ENCODE data around the gene OR5H15.
"Not testable (repeated sequence)": the region's sequence is repeated elsewhere in the genome, so short reads cannot be mapped to it uniquely, and the experiment has no call there.

OR5H15 gene

DNA sequence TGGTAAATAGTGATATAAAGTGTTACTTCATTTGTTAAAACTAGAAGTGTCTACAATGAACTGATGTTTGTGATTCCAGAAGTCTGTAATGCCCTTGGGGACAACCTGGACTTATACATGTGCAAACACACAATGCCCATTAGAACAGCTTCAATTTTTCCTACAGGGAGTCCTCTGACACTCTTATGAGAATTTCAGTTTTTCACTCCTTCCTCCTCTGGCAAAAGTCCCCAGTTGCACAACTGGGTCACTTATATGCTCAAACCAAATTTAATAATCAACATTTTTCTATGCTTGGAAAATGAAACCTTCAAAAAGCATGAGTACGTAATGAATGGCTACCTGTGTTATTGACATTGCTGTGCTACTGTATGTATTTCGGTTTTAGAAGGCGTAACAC is at the start of gene OR5H15:
TSS of gene OR5H15 (plus strand) at position 301 of the 400 bp plus-strand sequence. CDS start 2,004 bp downstream, outside the sequence.
- DNase-seq (ENCODE audit: low spot score), result no peak

DNA sequence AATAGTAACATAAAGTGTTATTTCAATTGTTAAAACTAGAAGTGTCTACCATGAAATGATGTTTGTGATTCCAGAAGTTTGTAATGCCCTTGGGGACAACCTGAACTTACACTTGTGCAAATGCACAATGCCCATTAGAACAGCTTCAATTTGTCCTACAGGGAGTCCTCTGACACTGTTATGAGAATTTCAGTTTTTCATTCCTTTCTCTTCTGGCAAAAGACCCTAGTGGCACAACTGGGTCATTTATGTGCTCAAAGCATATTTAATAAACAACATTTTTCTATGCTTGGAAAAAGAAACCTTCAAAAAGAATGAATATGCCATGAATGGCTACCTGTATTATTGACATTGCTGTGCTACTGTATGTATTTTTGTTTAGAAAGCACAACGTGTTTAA is 36.1 kb upstream of the OR5H15 start, which contains the start of gene OR5H1:
TSS of gene OR5H1 (plus strand) at position 301 of the 400 bp plus-strand sequence. CDS start 1,977 bp downstream, outside the sequence.
- no peak for DNase-seq (ENCODE audit: low spot score)

DNA sequence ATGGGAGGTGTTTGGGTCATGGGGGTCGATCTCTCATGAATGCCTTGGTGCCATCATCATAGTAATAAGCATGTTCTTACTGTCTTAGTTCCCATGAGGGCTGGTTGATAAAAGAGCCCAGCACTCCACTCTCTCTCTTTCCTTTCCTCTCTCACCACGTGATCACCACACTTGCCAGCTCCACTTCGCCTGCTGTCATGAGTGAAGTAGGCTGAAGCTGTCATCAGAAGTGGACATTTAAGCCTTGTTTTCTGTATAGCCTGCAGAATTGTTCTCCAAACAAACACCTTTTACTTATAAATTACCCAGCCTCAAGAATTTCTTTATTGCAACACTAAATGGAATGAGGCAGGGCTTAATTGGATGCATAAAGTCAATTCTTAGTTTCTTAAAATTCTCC is 29.9 kb upstream of the OR5H15 start:
- no peak for DNase-seq (ENCODE audit: low spot score)

DNA sequence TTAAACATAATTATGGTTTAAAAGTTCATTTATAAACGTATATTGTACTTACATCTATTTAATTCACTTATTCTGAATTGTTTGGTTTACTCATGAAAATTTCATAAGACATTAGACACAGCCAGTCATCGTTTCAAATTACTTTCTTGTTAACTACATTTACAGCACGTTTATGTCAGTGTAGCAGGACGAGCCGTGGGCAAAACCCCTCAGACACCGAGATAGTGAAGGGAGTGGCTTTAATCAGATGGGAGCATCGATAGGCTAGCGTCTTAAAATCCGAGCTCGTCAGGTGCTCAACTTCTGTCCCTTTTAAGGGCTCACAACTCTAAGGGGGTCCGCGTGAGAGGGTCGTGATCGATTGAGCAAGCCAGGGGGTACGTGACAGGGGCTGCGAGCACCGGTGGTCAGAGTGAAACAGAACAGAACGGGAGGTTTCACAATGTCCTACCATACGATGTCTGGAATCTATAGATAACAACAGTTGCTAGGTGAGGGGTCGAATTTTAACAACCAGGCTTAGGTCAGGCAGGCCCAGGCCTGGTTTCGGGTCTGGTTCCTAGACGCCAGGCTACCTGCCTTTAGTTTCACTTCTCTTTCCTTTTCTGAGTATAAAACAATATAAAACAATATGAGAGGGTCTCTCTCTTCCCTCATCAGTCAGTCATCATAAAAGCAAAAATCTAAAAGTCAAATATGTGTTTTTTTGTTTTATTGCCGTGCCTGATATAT is 28.5 kb upstream of the OR5H15 start:
- not testable (repeated sequence) for DNase-seq (ENCODE audit: low spot score)

DNA sequence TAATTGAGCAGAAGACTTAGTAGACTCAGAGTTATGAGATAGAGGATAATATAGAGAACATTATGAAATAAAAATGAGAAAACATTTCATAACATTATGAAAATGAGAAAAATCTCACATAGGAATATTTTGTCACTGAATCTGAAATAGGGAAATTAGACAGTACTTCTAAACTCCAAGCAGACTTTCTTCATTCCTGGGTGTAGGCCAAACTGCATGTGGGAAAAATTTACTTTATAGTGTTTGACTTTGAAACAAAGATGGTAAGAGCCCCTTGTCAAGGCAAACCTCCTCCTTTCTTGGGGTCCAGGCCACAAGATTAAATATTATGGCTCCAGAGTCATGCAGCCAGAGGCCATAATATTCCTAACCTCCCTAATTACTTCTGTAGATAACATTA is 26.0 kb upstream of the OR5H15 start:
- DNase-seq (ENCODE audit: low spot score), result no peak

DNA sequence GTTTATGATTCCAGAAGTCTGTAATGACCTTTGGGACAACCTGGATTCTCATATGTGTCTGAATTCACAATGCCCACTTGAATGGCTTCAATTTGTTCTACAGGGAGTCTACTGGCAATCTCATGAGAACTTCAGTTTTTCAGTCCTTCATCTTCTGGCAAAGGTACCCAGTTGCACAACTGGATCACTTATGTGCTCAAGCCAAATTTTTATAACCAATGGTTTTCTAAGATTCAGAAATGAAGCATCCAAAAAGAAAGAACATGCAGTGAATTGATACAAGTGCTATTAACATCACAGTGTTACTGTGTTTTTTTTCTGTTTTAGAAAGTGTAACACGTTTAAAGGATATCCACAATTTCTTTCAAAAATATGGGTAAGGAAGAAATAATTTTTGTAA is 19.3 kb upstream of the OR5H15 start, which contains the start of gene OR5H14:
TSS of gene OR5H14 (plus strand) at position 301 of the 400 bp plus-strand sequence. CDS start 1,907 bp downstream, outside the sequence.
- no peak for DNase-seq (ENCODE audit: low spot score)

DNA sequence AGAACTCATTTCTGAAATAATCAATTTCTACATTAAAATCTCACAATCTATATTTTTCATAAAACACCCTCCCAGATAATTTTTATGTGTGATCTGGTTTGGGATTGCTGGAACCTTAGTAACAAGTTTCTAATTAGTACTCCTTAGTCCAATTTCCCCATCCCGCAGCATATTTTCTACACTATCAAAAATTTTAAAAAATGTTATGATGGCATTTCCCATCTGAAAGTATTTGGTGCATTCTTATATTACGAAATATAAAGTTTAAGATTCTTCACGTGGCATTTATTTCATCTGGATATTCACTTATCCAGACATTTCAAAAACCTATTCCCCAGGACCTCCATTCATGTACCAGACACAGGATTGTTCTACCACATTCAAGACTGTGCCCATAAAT is 17.7 kb upstream of the OR5H15 start:
- no peak for DNase-seq (ENCODE audit: low spot score)

DNA sequence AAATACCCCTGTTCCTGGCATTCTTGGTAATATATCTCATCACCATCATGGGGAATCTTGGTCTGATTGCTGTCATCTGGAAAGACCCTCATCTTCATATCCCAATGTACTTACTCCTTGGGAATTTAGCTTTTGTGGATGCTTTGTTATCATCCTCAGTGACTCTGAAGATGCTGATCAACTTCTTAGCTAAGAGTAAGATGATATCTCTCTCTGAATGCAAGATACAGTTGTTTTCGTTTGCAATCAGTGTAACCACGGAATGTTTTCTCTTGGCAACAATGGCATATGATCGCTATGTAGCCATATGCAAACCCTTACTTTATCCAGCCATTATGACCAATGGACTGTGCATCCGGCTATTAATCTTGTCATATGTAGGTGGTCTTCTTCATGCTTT is 17.0 kb upstream of the OR5H15 start:
- DNase-seq (ENCODE audit: low spot score), result not testable (repeated sequence)

DNA sequence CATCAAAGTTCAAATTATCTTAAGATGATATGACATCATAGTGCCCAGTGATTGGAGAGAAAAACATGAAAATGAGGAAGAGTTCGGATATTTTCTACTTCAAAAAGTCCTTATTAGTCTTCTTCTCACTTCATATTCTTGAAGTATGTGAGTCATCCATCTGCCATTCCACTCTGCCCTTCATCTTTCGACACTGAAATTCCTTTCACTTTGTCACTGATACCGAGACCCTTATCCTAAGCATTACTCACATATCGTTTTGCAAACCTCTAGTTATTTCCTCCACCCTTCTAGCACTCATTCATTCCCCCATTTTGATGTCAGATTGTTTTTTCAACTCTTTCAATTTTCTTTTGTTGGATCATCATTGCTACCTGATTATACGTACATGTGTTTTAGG is 15.3 kb upstream of the OR5H15 start:
- DNase-seq (ENCODE audit: low spot score), result no peak

DNA sequence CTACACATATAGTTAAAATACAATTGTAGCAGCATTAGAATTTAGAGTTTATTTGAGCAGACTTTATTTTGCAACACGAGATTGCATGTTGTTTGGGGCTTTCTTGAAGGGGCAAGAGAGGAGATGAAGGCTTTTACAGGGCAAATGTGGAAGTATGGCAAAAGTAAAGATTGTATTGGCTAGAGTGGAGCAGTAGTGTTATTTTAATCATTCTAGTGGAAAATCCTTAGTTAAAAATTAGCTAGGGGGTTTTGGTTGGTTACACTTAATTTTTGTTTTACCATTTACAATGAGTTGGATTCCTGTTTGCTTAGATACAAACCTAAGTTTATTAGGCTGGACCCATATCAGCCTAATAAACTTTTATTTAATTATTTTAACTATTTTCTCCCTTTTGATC is 4.6 kb downstream of the OR5H15 start:
- no peak for DNase-seq (ENCODE audit: low spot score)

DNA sequence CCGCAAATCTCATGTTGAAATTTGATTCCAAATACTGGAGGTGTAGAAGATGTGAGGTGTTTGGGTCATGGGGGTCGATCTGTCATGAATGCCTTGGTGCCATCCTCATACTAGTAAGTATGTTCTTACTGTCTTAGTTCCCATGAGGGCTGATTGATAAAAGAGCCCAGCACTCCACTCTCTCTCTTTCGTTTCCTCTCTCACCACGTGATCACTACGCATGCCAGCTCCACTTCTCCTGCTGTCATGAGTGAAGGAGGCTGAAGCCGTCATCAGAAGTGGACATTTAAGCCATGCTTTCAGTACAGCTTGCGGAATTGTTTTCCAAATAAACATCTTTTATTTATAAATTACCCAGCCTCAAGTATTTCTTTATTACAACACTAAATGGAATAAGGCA is 6.1 kb downstream of the OR5H15 start:
- no peak for DNase-seq (ENCODE audit: low spot score)

DNA sequence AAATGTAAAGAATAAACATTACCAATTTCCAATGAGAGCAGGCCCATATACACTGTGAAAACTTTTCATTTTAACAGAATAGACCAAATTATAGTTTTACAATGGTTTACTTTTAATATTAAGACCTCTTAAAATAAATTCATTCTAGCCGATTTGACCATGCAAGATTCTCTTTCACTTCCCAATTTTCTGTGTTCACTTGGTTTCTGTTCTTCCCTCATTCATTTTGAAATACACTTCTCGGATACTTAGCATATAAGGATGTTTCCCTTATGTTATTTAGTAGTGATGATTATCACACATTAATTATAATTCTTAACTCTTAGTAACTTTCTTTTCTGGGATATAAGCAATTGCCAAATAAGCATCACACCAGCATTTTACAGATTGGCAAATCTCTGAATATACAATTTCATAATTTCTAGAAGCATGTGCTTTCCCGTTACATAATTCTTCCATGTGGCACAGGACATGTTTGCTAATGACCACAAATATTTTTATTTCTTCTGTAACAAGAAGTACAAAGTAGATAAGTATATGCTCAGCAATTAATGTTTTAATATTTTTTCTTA is 13.9 kb downstream of the OR5H15 start:
- no peak for DNase-seq (ENCODE audit: low spot score)

DNA sequence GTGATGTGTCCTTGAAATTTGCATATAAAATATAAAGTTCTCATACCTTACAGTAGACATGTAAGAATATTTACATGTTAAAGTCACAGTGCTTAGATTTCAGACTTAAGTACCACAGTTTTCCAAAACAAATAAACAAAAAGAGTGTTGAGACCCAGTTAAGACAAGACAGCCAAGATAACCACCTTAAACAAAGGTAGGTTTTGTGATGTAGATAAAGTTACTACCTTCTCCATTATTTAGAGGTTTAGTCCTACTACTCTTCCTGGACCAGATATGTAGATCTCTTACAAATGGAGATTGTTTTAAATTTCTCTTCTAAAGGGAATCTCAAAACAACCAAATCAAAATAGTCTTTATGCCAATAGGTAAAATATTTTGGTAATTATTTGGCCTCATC is 15.7 kb downstream of the OR5H15 start:
- DNase-seq (ENCODE audit: low spot score), result no peak

DNA sequence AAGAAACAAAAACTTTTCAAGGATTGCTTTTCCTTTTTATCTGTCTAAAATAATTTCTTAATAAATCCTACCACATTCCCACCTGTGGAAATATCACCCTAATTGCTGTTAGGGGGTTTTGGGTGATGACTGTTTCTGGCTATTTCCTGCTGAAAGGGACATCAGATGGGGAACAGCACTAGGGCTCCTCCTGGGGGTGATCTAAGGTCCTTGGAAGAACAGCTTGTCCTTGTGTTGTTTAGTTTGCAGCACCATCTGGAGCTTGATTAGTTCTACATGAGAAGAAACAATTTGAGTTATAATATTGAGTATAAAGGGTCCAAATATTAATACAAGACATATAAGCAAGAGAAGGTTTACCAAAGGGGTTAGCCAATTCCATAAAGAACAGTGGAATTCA is 18.7 kb downstream of the OR5H15 start:
- DNase-seq (ENCODE audit: low spot score), result no peak

DNA sequence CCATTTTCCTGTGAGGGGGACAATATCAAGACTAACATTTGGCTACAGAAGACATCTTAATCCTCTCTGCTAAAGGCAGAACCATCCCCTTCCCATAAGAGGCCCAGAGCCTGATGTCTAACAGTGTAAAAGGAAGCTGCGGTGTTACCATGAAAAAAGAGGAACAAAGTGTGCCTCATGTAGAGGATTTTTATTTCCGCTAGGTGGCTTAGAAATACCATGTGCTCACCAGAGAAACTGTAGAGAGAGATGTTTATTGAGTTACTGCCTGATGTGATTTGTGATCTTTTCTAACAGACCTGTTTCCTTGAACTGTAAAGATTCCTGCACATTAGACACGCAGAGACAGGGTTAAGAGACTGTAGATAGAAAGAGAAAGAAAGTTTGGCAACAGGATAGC is 22.0 kb downstream of the OR5H15 start:
- DNase-seq (ENCODE audit: low spot score), result no peak

DNA sequence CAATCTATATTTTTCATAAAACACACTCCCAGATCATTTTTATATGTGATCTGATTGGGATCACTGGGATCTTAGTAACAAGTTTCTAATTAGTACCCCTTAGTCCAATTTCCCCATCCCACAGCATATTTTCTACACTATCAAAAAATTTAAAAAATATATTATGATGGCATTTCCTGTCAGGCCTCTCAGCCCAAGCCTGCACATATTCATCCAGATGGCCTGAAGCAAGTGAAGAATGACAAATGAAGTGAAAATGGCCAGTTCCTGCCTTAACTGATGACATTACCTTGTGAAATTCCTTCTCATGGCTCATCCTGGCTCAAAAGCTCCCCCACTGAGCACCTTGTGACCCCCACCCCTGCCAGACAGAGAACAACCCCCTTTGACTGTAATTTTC is 24.4 kb downstream of the OR5H15 start:
- not testable (repeated sequence) for DNase-seq (ENCODE audit: low spot score)

DNA sequence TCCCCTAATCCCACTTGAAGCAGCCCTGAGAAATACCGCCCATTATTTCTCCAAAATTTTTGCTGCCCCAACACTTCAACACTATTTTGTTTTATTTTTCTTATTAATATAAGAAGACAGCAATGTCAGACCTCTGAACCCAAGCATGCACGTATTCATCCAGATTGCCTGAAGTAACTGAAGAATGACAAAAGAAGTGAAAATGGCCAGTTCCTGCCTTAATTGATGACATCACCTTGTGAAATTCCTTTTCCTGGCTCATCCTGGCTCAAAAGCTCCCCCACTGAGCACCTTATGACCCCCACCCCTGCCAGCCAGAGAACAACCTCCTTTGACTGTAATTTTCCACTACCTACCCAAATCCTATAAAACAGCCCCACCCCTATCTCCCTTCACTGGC is 29.8 kb downstream of the OR5H15 start:
- DNase-seq (ENCODE audit: low spot score), result not testable (repeated sequence)

DNA sequence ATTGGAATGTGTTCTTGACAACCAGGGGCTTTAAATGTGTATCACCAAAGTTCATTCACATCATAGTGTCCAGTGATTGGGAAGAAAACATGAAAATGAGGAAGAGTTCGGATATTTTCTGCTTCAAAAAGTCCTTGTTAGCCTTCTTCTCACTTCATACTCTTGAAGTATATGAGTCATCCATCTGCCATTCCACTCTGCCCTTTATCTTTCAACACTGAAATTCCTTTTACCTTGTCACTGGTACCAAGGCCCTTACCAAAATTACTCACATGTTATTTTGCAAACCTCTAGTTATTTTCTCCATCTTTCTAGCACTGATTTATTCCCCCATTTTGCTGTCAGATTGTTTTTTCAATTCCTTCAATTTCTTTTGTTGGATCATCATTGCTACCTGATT is 32.5 kb downstream of the OR5H15 start:
- DNase-seq (ENCODE audit: low spot score), result no peak

DNA sequence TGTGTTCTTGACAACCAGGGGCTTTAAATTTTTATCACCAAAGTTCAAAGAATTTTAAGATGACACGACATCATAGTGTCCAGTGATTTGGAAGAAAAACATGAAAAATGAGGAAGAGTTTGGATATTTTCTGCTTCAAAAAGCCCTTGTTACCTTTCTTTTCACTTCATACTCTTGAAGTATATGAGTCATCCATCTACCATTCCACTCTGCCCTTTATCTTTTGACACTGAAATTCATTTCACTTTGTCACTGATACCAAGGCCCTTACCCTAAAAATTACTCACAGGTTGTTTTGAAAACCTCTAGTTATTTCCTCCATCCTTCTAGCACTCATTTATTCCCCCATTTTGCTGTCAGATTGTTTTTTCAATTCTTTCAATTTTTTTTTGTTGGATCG is 42.7 kb downstream of the OR5H15 start:
- DNase-seq (ENCODE audit: low spot score), result no peak

DNA sequence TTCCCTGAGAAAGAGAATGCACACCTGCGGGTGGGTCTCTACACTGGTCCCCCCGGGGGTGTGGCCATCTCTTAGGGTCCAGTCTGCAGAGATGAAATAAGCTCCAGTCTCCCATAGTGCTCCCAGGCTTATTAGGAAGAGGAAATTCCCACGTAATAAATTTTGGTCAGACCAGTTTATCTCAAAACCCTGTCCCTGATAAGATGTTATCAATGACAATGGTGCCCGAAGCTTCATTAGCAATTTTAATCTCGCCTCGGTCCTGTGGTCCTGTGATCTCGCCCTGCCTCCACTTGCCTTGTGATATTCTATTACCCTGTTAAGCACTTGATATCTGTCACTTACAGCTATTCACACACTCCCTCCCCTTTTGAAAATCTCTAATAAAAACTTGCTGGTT is 46.8 kb downstream of the OR5H15 start:
- no peak for DNase-seq (ENCODE audit: low spot score)

DNA sequence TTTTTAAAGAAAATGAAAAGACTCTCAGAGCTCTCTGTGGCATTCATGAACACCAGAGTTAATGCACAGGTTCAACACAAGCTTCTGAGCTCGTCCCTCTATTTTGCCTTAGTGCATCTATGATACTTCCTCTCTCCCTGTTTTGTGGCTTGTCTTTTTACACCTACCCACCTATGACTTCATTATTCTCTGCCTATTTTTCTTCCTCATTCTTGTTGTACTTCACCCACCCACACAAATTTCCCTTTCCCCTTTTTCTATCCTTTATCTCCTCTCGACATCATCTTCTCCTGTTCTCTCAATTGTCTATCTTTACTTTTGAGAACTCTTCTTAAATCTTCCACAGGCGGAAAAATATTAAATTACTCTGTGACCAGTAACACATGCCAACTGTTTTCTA is 48.6 kb downstream of the OR5H15 start:
- DNase-seq (ENCODE audit: low spot score), result no peak
